ENCODE measurements around the gene SMARCB1.
"Not testable (repeated sequence)": the region's sequence is repeated elsewhere in the genome, so short reads cannot be mapped to it uniquely, and the experiment has no call there.

SMARCB1 gene

DNA sequence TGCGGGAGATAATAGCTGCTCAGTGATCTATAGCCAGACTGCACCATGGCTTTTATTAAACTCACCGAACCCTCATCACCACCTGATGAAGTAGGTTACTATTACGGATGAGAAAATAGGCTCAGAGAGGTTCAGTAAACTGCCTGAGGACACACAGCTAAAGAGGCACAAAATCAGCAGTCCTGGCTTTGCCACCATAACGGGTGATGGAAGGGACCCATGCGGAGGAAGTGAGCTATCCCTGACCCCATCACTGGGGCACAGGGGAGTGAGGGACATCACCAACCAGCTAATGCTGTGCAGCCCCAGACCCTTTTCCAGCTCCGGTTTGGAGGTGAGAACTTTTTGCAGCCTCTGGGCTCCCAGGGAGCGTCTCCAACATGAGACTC lies 59.3 kb downstream of the SMARCB1 start:
- DNase-seq (ENCODE audit: low read depth, low spot score) = no peak

DNA sequence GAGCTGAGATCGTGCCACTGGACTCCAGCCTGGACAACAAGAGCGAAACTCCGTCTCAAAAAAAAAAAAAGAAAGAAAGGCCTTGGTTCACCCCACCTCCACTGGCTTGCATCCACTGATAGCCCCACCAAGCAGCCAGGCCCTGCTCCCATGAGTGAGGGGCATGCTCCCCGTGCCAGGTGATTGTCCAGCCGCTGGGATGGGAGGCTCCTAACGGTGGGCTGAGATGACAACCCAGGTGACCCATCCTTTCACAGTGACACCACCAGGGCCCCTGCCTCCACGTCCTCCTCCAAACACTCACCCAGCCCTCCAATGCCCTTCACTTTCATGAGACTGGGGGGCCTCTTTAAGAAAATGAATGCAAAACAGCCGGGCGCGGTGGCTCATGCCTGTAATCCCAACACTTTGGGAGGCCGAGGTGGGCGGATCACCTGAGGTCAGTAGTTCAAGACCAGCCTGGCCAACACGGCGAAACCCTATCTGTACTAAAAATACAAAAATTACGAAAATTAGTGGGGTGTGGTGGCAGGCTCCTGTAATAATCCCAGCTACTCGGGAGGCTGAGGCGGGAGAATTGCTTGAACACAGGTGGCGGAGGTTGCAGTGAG lies 60.6 kb downstream of the SMARCB1 start:
- no peak for DNase-seq (ENCODE audit: low read depth, low spot score)

DNA sequence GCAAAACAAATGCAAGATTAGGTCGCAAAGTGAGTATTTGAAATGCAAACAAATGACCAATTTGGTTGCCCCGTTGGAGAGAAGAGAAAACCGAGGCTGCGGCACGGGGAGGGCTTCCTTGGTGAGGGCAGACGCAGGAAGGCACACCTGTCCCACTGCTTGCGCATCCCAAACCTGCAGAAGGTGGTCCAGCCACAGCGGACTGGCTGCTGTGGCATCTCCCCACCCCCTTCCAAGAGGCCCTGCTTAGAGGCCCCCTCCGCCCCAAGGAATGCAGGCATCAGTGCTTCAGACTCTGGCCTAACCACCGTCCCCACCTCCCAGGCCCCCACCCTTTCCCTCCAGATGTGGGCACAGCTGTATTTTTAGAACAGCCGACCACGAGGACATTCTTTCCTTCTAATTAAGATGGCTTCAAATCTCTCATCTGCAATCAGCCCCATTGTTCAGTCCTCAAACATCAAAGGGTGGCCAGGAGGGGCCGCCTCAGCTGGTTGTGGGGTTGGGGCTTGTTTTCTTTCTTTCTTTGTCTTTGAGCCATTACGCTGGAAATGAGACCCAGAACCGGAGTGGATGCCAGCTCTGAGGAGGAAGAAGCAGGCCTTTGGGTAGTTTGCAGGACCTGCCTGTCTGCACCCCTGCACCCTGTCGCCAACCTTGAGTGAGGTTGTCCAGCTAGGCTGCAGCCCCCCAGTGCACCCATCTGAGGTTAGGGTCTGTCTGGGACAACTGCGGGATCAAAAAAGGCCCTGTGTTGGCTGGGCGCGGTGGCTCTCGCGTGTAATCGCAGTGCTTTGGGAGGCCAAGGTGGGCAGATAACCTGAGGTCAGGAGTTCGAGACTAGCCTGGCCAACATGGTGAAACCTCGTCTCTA lies 61.5 kb downstream of the SMARCB1 start:
- DNase-seq (ENCODE audit: low read depth, low spot score) = no peak

DNA sequence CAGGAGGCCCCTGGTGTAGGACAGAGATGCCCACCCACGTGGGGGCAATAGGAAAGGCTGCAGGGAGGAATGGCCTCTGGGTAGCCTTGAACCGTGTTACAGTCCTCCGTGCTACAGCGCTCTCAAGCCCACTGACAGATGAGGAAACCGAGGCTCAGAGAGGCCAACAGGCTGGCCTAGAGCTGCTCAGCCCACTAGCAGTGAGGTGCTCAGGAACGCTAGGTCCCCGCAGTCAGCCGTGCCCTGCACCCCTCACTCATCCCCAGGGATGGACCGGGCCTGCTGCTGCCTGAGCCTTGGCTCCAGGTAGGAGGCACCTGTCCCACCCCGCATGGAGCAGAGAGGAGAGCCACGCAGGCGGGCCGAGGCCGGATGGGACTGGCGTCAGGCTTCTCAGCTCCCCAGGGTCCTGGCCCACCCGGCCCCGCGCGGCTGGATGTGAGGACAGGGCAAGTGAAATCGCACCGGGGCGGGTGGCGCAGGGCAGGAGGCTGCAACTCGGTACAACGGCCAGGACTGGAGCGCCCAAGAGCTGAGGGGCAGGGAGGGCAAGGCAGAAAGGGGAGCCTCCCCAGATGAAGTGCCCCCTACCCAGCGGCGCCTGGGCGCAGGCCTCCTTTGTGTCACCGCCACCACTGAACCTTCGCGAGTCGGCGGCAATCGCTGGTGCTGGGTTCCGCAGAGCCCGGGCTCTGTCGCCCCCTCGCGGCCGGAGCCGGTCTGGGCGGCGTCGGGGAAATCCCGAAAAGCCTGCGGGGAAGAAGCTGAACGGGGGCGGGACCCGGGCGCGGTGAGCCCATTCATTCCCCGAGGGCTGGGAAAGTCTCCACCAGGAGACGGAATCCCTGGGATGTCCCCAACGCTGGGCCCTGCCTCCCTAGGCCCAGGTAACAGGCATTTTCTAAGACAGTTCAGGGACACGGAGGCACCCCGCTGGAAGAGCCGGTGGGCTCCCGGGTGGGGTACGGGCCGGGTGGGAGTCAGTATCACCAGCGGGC lies 62.5 kb downstream of the SMARCB1 start:
- no peak for DNase-seq (ENCODE audit: low read depth, low spot score)

DNA sequence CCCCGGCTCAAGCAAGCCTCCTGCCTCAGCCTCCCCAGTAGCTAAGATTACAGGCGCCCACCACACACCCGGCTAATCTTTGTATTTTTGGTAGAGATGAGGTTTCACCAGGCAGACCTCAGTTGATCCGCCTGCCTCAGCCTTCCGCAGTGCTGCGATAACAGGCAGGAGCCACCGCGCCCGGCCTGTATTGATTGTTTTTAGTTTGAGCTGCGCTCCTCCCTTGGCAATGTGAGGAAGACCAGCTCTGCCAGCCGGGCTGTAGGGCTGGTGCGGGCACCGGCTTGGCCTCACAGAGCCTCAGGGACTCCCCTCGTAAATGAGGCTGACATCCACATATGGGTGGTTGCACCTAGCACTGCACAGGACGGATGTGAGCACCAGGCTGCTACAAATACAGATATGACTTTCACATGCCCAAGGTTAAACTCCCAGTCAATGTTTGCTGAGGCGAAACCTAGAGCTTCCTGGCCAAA lies 63.4 kb downstream of the SMARCB1 start:
- no peak for DNase-seq (ENCODE audit: low read depth, low spot score)

DNA sequence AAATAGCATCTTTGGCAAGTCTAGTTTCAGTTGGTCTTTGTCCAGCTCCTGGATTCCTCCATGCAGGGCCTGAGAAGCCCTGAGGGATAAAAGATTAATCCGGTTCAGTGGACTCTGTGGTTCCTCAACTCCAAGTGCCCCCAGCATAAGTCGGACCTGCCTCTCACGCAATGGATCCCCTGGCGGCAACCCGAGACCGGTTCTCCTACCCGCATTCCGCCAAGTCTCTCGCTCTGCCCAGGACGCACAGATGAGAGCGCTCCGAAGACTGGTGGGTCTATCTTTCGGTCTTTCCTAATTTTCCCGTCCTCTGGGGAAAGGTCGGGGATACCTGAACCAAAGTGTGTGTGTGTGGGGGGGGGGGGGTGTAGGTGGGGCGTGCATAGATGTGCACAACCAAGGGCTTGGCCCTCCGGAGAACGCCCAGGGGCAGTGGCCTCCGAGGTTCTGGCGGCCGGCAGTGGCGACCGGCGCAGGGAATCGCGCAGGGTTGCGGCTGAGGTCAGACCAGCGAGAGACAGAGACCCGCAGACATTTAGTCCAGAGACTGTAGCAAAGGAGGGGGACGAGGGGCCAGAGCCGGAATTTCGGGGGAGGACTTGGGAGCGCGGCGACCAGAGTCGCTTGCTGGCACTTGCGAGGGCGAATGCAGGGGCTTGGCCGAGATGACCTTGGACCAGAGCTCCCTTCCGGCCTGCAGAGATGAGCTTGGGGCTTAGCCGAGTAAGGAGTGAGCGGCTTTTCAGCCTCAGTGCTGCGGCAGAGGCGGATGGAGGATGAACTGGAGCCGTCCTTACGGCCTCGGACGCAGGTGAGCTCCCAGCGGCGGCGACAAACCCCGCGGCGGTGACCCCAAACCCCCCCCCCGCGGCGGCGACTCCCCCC lies 70.2 kb downstream of the SMARCB1 start:
- DNase-seq (ENCODE audit: low read depth, low spot score) = no peak

DNA sequence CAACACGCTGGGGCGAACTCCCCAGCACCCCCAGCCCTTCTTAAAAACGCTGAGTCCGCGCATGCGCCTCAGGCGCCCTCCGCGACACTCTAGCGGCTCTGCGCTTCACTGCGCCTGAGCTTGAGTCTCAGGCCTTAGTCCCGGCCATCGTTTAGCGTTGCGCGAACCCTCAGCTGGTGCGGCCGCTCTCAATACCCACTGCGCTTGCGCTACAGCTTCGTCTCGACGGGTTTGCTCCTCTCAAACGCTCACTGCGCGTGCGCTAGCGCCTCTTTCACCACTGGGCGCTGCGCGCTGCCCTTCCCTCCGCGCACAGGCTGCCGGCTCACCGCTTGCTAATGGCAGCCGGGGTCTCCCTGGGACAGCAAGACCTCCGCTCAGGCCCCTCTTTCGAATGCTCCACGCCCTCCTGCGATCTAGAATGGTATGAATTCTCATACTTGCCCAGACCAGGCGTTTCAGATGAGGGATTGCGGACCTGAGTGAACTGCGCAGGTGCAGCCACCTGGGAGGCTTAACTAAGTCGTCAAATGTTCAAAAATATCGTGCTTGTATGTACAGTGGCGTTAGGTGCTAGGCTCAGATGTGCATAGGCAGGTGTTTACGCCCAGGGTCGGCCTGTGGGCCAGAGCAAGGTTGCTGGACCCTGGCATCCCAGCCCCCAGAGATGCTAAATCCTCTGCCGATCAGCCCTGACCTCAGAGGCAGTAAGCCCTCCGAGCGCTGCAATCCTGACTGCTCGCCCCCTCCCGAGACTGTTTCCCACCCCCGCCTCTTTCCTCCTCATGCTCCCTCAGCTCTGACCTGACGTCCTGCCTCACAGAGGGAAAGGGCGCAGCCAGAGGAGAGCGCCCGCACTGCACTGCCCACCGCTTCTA lies 71.1 kb downstream of the SMARCB1 start, which contains the start of gene SLC2A11:
TSS of gene SLC2A11 (plus strand) at position 270 of the 878 bp plus-strand sequence. CDS start at position 395, 125 bp downstream.
- DNase-seq (ENCODE audit: low read depth, low spot score) = peak; percentile 87

DNA sequence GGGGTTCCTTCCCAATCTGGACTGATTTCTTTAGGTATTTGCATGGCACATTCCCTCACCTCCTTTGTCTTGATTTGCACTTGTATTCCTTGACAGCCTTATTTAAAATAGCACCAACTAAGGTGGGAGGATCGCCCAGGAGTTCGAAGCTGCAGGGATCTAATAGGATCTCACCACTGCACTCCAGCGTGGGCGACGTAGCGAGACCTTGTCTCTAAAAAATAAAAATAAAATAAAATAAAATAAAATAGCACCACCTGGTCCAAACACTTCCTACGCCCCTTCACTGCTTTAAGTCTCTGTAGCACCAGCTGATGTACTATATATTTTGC lies 71.7 kb downstream of the SMARCB1 start:
- no peak for DNase-seq (ENCODE audit: low read depth, low spot score)

DNA sequence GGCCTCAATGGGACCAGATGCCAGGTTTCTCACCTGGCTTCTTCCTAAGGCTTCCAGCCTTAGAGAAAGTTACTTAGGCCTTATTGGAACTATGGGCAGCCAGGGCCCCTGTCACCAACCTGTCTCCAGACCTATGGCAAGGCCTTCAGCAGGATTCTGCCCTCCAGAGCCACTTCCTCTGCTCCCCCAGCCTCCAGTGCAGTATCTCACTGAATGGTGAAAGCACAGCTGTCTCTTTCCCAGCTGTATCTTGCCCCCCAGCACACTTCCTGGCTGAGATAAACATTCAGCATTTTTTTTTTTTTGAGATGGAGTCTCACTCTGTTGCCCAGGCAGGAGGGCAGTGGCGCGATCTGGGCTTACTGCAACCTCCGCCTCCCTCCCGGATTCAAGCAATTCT lies 72.4 kb downstream of the SMARCB1 start:
- no peak for DNase-seq (ENCODE audit: low read depth, low spot score)

DNA sequence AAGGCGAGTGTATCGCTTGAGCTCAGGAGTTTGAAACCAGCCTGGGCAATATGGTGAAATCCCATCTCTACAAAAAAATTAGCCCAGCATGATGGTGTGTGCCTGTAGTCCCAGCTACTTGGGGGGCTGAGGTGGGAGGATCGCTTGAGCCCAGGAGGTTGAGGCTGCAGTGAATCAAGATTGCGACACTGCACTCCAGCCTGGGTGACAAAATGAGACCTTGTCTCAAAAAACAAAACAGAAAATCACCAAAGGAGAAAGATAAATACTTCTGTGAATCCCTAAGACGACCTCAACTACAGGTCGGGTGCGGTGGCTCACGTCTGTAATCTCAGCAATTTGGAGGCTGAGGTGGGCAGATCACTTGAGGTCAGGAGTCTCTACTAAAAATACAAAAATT lies 73.4 kb downstream of the SMARCB1 start:
- DNase-seq (ENCODE audit: low read depth, low spot score) = not testable (repeated sequence)

DNA sequence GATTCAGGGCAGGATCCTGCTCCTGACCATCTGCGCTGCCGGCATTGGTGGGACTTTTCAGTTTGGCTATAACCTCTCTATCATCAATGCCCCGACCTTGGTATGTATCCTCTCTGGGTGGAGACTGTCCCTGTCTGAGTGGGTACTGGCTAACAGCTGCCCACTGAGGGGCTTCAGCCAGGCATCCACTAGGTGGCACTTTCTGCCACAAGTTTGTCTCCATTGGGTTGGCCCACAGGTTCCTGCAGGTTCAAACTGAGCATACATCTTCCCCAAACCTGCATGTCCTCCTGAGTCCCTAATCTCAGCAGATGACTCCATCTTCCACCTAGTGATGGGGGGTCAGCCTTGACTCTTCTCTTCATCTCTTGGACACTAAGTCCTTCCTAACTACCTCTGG lies 75.3 kb downstream of the SMARCB1 start:
- DNase-seq (ENCODE audit: low read depth, low spot score) = no peak

DNA sequence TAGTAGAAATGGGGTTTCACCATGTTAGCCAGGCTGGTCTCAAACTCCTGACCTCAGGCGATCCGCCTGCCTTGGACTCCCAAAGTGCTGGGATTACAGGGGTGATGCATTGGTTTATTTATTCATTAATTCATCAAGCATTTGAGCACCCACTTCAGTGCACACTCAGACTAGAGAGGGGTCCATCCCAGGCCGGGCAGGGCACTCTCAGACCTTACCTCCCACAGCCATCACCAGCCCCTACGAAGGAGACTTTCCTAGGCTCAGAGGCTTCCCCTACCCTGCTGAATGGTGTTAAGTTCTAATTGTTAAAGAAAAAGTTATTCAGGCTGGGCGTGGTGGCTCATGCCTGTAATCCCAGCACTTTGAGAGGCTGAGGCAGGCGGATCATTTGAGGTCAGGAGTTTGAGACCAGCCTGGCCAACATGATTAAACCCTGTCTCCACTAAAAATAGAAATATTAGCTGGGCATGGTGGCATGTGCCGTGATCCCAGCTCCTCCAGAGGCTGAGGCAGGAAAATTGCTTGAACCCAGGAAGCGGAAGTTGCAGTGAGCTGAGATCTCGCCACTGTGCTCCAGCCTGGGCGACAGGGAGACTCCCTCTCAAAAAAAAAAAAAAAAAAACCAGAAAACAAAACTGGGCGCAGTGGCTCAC lies 77.9 kb downstream of the SMARCB1 start:
- not testable (repeated sequence) for DNase-seq (ENCODE audit: low read depth, low spot score)

DNA sequence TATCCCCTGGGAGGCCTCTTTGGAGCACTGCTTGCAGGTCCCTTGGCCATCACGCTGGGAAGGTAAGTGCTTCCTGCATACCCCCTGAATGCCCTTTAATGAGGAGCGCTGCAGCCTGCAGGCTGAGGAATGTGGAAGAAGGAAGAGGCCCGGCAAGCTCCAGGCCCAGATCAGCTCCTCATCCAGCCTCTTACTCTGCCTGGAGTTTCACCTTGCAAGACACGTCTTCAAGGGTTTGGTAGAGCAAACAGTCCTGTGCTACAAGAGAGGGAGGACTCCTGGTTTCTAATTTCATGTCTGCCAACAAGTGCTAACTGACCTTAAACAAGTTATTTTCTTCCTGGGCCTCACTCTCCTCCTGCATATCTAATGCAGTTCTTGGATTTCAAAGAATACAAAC lies 81.8 kb downstream of the SMARCB1 start:
- DNase-seq (ENCODE audit: low read depth, low spot score) = no peak

DNA sequence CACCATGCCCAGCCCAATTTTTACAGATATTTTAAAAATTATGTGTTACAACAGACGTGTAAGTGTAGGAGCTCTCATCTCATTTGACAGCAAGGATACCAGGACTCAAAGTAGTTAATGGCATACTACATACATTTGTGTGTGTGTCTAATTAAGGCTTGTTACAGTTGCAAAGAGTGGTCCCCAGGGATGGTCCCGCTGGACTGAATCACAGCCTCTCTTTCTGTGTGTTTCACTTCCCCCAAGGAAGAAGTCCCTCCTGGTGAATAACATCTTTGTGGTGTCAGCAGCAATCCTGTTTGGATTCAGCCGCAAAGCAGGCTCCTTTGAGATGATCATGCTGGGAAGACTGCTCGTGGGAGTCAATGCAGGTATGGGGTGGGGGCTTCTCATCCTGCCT lies 88.1 kb downstream of the SMARCB1 start:
- DNase-seq (ENCODE audit: low read depth, low spot score) = no peak

DNA sequence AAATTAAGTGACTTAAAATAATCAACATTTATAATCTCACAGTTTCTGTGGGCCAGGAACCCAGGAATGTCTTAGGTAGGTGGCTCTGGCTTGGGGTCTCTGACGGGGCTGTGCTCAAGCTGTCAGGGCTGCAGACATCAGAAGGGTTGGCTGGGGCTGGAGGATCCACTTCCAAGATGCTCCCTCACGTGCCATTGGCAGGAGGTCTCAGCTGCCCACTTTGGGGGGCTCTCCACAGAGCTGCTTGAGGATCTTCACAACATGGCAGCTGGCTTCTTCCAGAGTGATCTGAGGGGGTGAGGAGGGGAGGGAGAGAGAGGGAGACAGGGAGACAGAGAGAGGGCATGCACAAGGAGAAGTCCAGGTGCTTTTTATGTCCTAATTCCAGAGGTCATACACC lies 89.0 kb downstream of the SMARCB1 start:
- DNase-seq (ENCODE audit: low read depth, low spot score) = no peak

DNA sequence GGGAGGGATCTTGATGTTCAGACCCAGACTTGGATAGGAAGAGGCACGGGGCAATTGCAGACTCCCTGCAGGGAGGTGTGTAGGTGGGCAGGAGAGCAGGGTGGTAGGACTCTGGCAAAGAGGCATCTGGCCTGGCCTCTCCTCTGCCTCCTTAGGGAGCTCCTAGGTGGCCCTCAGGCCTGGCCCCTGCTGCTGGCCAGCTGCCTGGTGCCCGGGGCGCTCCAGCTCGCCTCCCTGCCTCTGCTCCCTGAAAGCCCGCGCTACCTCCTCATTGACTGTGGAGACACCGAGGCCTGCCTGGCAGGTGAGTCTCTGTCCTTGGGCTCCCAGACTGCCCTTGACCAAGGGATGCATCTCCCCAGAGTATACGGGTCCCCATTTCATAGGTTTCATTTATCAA lies 90.8 kb downstream of the SMARCB1 start:
- no peak for DNase-seq (ENCODE audit: low read depth, low spot score)

DNA sequence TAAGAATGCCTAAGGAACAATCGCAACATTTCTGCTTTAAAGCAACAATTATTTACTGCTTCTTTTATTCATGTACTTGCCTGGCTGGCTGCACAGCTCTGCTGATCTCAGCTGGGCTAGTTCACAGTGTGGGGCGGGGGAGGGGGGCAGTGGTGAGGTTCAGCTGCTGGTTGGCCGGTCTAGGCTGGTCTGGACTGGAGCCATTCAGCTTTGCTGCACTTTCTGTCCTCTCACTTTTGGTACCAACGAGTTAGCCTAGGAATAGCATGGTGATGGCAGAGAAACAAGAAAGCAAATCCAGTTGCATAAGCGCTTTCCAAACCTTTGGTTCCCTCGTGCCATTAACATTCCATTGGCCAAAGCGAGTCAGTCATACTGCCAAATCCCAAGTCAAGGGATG lies 91.5 kb downstream of the SMARCB1 start:
- DNase-seq (ENCODE audit: low read depth, low spot score) = no peak

DNA sequence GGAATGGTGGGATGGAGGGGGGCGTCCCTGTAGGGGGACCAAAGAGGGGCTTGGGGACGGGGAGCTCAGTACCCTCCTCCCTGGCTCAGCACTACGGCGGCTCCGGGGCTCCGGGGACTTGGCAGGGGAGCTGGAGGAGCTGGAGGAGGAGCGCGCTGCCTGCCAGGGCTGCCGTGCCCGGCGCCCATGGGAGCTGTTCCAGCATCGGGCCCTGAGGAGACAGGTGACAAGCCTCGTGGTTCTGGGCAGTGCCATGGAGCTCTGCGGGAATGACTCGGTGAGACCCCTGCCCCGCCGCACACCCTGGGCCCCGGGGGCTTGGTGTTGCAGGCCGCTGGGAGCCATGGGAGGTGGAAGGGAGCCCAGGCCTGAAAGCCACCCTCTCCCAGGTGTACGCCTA lies 95.6 kb downstream of the SMARCB1 start:
- no peak for DNase-seq (ENCODE audit: low read depth, low spot score)

DNA sequence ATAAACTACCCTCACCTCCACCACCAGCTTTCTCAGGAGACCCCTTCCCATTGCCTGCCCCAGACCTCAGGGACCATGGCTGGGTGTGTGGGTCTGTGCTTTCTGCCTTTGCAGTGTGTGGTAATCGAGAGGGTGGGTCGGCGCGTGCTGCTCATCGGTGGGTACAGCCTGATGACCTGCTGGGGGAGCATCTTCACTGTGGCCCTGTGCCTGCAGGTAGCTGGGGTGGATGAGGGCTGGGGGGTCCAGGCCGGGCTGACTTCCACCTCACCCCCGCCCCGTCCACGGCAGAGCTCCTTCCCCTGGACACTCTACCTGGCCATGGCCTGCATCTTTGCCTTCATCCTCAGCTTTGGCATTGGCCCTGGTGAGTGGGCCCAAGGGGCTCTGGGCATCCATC lies 96.9 kb downstream of the SMARCB1 start:
- no peak for DNase-seq (ENCODE audit: low read depth, low spot score)
